HL-60 (cell line): ENCODE measurements around the gene TEX28.
A peak's percentile ranks its signal among the peaks of the same experiment; 100 is the strongest.
"Not testable (repeated sequence)": the region's sequence is repeated elsewhere in the genome, so short reads cannot be mapped to it uniquely, and the experiment has no call there.

Source experiments
- DNase-seq, 2 experiments: peaks; one replicate each; pipeline ENCODE4 v3.0.0-alpha.2; 2010 to 2020; ENCODE audit warnings: low read depth in 1 of 2, low spot score in 1 of 2
- H3K27ac ChIP-seq: fragments of 250-450 bp; sonication (Bioruptor Pico); replicated peaks from 2 replicates; pipeline ENCODE4 v1.5.1; 2020; ENCODE audit warnings: mild to moderate bottlenecking, moderate library complexity
- H3K27me3 ChIP-seq: fragments of 250-450 bp; sonication (Bioruptor Pico); 2 replicates; pipeline ENCODE4 v1.5.1; 2021; ENCODE audit warnings: mild to moderate bottlenecking, moderate library complexity; ENCODE audit not compliant: insufficient read depth, poor library complexity, severe bottlenecking
- H3K4me3 ChIP-seq: replicated peaks from 2 replicates; pipeline ENCODE4 v1.5.1; 2011; ENCODE audit warnings: mild to moderate bottlenecking, control low read depth, low read length; ENCODE audit not compliant: insufficient read depth
- GABPA ChIP-seq: IDR thresholded peaks from 2 replicates; pipeline ENCODE4 v1.6.1; 2012; ENCODE audit warnings: low read depth
- POLR2AphosphoS5 ChIP-seq: IDR thresholded peaks from 2 replicates; pipeline ENCODE4 v1.6.1; 2012; ENCODE audit warnings: low read depth
- SPI1 ChIP-seq: IDR thresholded peaks from 2 replicates; pipeline ENCODE4 v1.6.1; 2012; ENCODE audit warnings: low read depth, mild to moderate bottlenecking, borderline replicate concordance
- long read RNA-seq: library from polyadenylated mRNA; unstranded; transcript quantifications from one replicate; pipeline ENCODE4 v2.0.0, GENCODE V29; 2020
- TF ChIP-seq, protein P1 (sequence below): IDR thresholded peaks from one replicate; pipeline ENCODE4 v1.5.1; 2011; ENCODE audit warnings: low read length, control low read depth, inconsistent platforms; ENCODE audit not compliant: insufficient read depth
- TF ChIP-seq, protein P2 (sequence below): IDR thresholded peaks from 2 replicates; pipeline ENCODE4 v1.6.1; 2012; ENCODE audit warnings: low read depth; ENCODE audit not compliant: insufficient replicate concordance

The TEX28 gene, protein sequence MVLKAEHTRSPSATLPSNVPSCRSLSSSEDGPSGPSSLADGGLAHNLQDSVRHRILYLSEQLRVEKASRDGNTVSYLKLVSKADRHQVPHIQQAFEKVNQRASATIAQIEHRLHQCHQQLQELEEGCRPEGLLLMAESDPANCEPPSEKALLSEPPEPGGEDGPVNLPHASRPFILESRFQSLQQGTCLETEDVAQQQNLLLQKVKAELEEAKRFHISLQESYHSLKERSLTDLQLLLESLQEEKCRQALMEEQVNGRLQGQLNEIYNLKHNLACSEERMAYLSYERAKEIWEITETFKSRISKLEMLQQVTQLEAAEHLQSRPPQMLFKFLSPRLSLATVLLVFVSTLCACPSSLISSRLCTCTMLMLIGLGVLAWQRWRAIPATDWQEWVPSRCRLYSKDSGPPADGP
- long read RNA-seq: 0 reads

DNA sequence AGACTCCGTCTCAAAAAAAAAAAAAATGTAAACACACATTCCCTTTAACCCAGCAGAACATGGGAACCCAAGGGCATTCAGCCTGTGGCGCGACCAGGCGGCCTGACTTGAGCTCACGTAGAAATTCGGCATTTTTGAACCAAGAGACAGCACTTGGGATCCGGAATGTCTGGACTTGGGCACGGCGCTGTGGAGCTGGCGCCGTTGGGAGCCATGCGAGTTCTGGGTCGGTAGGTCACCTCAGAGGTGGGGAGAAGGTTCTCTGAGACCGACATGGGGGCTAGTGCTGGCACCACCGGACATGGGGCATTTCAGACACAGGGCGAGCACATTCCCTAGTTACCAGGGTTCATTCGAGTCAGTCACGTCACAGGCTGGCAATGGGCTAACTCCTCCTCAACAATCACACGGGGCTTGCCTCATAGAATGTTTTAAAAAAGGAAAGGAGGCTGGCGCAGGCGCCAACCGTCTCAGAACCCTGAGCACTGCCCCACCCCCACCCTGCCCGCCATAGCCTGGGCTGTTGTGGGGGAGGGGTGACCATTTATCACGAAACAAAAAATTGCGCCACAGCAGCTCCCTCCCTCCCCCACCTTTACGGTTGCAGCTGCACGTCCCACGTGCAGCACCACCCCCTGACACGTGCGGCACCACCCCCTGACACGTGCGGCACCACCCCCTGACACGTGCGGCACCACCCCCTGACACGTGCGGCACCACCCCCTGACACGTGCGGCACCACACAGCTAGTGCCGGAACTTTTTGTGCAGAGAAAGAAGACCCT, at the start of gene TEX28:
Gene TEX28 (minus strand): TSS at position 334 of the 784 bp plus-strand sequence. CDS start 3,007 bp downstream, outside the sequence.
- DNase-seq: no peak
- no peaks in the 10 kb centered on the region for H3K27me3 ChIP-seq
- TF ChIP-seq GABPA: no peak
- no peak for TF ChIP-seq SPI1
- TF ChIP-seq, protein P1, sequence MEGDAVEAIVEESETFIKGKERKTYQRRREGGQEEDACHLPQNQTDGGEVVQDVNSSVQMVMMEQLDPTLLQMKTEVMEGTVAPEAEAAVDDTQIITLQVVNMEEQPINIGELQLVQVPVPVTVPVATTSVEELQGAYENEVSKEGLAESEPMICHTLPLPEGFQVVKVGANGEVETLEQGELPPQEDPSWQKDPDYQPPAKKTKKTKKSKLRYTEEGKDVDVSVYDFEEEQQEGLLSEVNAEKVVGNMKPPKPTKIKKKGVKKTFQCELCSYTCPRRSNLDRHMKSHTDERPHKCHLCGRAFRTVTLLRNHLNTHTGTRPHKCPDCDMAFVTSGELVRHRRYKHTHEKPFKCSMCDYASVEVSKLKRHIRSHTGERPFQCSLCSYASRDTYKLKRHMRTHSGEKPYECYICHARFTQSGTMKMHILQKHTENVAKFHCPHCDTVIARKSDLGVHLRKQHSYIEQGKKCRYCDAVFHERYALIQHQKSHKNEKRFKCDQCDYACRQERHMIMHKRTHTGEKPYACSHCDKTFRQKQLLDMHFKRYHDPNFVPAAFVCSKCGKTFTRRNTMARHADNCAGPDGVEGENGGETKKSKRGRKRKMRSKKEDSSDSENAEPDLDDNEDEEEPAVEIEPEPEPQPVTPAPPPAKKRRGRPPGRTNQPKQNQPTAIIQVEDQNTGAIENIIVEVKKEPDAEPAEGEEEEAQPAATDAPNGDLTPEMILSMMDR: no peak
- TF ChIP-seq, protein P2, sequence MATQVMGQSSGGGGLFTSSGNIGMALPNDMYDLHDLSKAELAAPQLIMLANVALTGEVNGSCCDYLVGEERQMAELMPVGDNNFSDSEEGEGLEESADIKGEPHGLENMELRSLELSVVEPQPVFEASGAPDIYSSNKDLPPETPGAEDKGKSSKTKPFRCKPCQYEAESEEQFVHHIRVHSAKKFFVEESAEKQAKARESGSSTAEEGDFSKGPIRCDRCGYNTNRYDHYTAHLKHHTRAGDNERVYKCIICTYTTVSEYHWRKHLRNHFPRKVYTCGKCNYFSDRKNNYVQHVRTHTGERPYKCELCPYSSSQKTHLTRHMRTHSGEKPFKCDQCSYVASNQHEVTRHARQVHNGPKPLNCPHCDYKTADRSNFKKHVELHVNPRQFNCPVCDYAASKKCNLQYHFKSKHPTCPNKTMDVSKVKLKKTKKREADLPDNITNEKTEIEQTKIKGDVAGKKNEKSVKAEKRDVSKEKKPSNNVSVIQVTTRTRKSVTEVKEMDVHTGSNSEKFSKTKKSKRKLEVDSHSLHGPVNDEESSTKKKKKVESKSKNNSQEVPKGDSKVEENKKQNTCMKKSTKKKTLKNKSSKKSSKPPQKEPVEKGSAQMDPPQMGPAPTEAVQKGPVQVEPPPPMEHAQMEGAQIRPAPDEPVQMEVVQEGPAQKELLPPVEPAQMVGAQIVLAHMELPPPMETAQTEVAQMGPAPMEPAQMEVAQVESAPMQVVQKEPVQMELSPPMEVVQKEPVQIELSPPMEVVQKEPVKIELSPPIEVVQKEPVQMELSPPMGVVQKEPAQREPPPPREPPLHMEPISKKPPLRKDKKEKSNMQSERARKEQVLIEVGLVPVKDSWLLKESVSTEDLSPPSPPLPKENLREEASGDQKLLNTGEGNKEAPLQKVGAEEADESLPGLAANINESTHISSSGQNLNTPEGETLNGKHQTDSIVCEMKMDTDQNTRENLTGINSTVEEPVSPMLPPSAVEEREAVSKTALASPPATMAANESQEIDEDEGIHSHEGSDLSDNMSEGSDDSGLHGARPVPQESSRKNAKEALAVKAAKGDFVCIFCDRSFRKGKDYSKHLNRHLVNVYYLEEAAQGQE: no peak
- TF ChIP-seq POLR2AphosphoS5: no peak
- H3K27ac ChIP-seq: no peak within 1 kb of the TSS
- H3K4me3 ChIP-seq: no peak within 1 kb of the TSS

DNA sequence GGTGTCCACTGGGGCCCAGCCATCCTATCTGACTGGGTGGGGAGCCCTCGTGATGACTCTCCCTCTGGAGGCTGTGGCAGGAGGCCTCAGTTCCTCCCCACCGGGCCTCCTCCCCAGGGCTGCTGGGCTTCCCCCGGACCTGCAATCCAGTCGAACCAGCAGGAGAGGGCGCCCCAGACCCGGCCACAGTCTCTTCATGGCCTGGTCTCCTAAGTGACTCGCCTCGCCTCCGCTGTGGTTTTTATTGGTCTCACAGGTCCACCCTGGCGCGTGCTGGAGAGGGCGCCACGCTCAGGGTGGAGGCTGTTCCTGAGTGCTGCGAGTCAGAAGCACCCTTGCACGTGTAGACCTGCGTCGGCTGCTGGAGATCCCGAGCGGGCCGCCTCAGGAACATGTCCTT, 48.7 kb upstream of the TEX28 start:
- not testable (repeated sequence) for H3K27me3 ChIP-seq, H3K27ac ChIP-seq, H3K4me3 ChIP-seq, DNase-seq

DNA sequence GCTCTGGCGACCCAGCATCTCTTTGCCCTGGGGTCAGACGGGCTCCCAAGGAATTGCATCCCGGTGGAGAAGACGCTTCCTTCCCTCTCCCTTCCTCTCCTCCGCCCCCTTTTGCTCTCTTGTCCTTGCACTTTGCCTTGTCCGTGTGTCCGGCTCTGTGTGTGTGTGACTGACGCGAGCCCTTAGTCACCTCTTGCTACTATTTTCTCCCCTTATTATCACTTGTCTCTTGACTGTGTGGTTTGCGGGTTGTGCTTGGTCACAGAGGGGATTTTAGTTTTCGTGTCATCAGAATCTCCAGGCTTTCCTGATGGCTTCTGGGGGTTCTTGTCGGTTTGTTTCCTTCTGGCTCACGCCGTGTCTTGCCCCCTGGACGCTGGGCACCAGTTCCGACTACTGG, 48.1 kb upstream of the TEX28 start:
- H3K27ac ChIP-seq, H3K4me3 ChIP-seq, DNase-seq, H3K27me3 ChIP-seq: not testable (repeated sequence)

DNA sequence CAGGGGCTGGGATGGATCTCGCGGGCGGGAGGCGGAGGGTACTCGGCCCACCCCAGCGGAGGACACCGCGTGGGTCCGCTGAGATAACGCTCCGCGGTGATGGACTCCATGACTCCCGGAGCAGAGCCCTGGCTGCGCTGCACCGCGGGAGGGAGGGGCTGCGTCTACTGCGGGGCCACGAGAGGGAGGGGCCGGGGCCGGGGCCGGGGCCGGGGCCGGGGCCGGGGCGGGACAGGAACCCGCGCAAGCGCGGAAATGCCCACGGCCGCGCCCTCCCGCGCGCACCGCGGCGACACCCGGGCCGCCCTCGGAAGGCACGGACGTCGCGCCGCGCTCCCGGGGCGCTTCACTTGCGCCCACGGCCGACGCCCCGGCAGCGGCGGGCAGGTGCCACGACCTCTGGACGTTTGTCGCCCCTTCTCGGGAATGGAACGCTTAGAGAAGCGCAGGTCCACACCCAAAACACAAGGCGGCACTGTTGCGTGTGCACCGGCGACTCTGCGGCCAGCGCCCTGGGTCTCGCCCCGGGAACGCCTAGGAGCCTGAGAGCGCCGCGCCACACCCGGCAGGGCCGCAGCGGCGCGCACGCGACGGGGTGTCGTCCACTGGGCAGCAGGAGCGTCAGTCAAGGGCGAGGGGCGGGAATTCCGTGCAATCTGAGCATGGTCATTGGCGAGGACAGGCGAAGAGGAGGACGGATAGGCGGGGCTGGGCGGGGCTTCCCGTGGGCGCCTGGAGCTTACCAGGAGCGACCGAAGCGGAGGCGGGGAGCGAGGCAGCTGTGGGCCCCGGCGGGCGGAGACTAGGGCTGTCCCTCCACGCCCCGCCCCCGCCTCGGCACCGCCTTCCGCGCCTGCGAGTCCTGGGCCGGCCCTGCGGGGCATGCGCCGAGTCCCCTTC, 46.7 kb upstream of the TEX28 start:
- DNase-seq, H3K27ac ChIP-seq, H3K4me3 ChIP-seq, H3K27me3 ChIP-seq: not testable (repeated sequence)

DNA sequence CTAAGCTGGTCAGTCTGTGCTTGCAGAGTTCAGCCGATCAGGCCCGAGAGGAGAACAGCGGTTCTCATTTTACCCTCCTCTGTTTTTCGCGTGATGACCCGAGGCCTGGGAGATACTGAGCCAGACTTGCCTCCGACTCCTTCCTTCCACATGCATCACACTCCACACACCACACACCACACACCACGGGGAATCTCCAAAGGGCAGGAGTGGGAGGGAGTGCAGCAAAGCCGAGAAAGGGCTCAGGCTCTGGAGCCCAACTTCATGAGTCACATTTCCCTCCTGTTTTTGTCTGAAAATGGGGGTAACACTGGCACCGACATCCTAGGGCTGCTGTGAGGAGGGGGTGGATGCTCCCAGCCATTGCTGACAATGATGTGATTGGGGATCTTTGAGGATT, 39.6 kb upstream of the TEX28 start:
- Histone ChIP-seq H3K4me3 (no peak overlapping the region), H3K27ac (no peak overlapping the region), H3K27me3 (no peaks in the 10 kb centered on the region)
- TF ChIP-seq GABPA: no peak
- TF ChIP-seq, protein P2: no peak
- no peak for TF ChIP-seq SPI1
- TF ChIP-seq, protein P1: no peak
- no peak for TF ChIP-seq POLR2AphosphoS5
- peak in 1 of 2 experiments; percentile 1 for DNase-seq
